HCT116 (cell line): ENCODE data around the gene SMAP2. TPM values are rescaled to one million over a fixed set of nuclear protein-coding genes. Genes with fewer than 3 reads are reported as not detected.

Experiments
- ATAC-seq: fragments of 200-7000 bp; cut with Tn5 transposase; 2 replicates; pipeline ENCODE4 v1.9.1; 2020; ENCODE audit warnings: mild to moderate bottlenecking, moderate library complexity
- BruUV-seq: library from RNA; stranded (reverse); fragments of 400-500 nt; replicated peaks from 2 replicates; lab custom pipeline; 2021; lab: Mats Ljungman, UMichigan
- CTCF ChIA-PET: fragments of 300-600 bp; sonication (Branson Sonifier 250); formaldehyde crosslinking; loops from one replicate; lab custom pipeline; 2021; ENCODE audit warnings: antibody characterized with exemption; lab: Charles Lee
- POLR2A ChIA-PET: fragments of 300-600, 350-600 bp; sonication (Branson Sonifier 250); formaldehyde crosslinking; loops from one replicate; lab custom pipeline; 2021; ENCODE audit warnings: antibody characterized with exemption; lab: Charles Lee
- RAD21 ChIA-PET, 2 experiments: fragments of 300-600 bp; sonication (Branson Sonifier 250); formaldehyde crosslinking; loops; one replicate each; lab custom pipeline; 2023; ENCODE audit warnings: low total read pairs in 2 of 2; ENCODE audit not compliant: uncharacterized antibody in 2 of 2, unreplicated experiment in 2 of 2, low non-redundant PET in 1 of 2; lab: Charles Lee
- DNase-seq: peaks from one replicate; pipeline ENCODE4 v3.0.0-alpha.2; 2010; ENCODE audit warnings: low read depth, low spot score
- H2AFZ ChIP-seq: fragments of 200-600 bp; shearing (Covaris generic), sonication (generic); 2 replicates; pipeline ENCODE4 v1.6.1; 2017; ENCODE audit warnings: low read depth, mixed run types, mixed read lengths, antibody characterized with exemption, low read length; ENCODE audit not compliant: poor library complexity, severe bottlenecking
- H3K27ac ChIP-seq: 2 replicates; pipeline ENCODE4 v1.5.1; 2012; ENCODE audit warnings: low read depth, low read length
- H3K27me3 ChIP-seq: fragments of 200-600 bp; sonication (generic); 2 replicates; pipeline ENCODE4 v1.6.1; 2016; ENCODE audit warnings: mixed run types, low read length, mixed read lengths; ENCODE audit not compliant: insufficient read depth
- H3K36me3 ChIP-seq, 2 experiments: fragments of 200-500 bp in 1 of 2; fragments of 200-600 bp in 1 of 2; sonication (Bioruptor generic) in 1 of 2; sonication (generic) in 1 of 2; 2 replicates each; pipeline versions ENCODE4 v1.5.1 to v1.6.1; 2014 to 2016; ENCODE audit warnings: low read length in 2 of 2, inconsistent platforms in 1 of 2, mixed read lengths in 1 of 2, mixed run types in 1 of 2; ENCODE audit not compliant: insufficient read depth in 2 of 2, control insufficient read depth in 1 of 2
- H3K4me1 ChIP-seq, 2 experiments: fragments of 200-600 bp in 1 of 2; sonication (generic) in 1 of 2; 2 replicates each; pipeline versions ENCODE4 v1.5.1 to v1.6.1; 2012 to 2017; ENCODE audit warnings: low read length in 2 of 2, inconsistent platforms in 1 of 2, mild to moderate bottlenecking in 1 of 2, mixed read lengths in 1 of 2, mixed run types in 1 of 2, moderate library complexity in 1 of 2; ENCODE audit not compliant: insufficient read depth in 2 of 2, control insufficient read depth in 1 of 2
- H3K4me2 ChIP-seq: fragments of 200-600 bp; sonication (generic); 2 replicates; pipeline ENCODE4 v1.6.1; 2017; ENCODE audit warnings: mixed run types, low read length, mixed read lengths
- H3K4me3 ChIP-seq, 2 experiments: fragments of 200-600 bp in 1 of 2; sonication (generic) in 1 of 2; replicated peaks in 1 of 2; 2 replicates each; pipeline ENCODE4 v1.5.1; 2011 to 2016; ENCODE audit warnings: low read length in 2 of 2, control low read depth in 1 of 2, low read depth in 1 of 2, mild to moderate bottlenecking in 1 of 2, mixed read lengths in 1 of 2, mixed run types in 1 of 2
- H3K79me2 ChIP-seq: fragments of 200-600 bp; sonication (generic); 2 replicates; pipeline ENCODE4 v1.6.1; 2017; ENCODE audit warnings: mild to moderate bottlenecking, mixed run types, low read length, moderate library complexity, mixed read lengths; ENCODE audit not compliant: insufficient read depth
- H3K9ac ChIP-seq: fragments of 200-600 bp; sonication (generic); 2 replicates; pipeline ENCODE4 v1.6.1; 2016; ENCODE audit warnings: low read length, mixed read lengths
- H3K9me2 ChIP-seq: fragments of 200-600 bp; sonication (generic), shearing (Covaris generic); 2 replicates; pipeline ENCODE4 v1.6.1; 2017; ENCODE audit warnings: mixed run types, mild to moderate bottlenecking, moderate library complexity; ENCODE audit not compliant: insufficient read depth
- H3K9me3 ChIP-seq, 2 experiments: fragments of 200-500 bp in 1 of 2; fragments of 200-600 bp in 1 of 2; sonication (Bioruptor generic) in 1 of 2; sonication (generic) in 1 of 2; 2 replicates each; pipeline ENCODE4 v1.6.1; 2014 to 2017; ENCODE audit warnings: low read length in 2 of 2, mixed read lengths in 2 of 2, inconsistent platforms in 1 of 2, low read depth in 1 of 2, mild to moderate bottlenecking in 1 of 2, mixed run types in 1 of 2, moderate library complexity in 1 of 2; ENCODE audit not compliant: control insufficient read depth in 1 of 2, insufficient read depth in 1 of 2
- H4K20me1 ChIP-seq: fragments of 200-600 bp; sonication (generic), shearing (Covaris generic); 2 replicates; pipeline ENCODE4 v1.6.1; 2017; ENCODE audit warnings: mixed run types, mild to moderate bottlenecking, moderate library complexity; ENCODE audit not compliant: insufficient read depth
- ATF3 ChIP-seq: IDR thresholded peaks from 2 replicates; pipeline ENCODE4 v1.6.1; 2012
- CBX3 ChIP-seq: IDR thresholded peaks from 2 replicates; pipeline ENCODE4 v1.6.1; 2012; ENCODE audit warnings: low read depth
- CTCF ChIP-seq, 3 experiments: fragments of 200-600 bp in 1 of 3; sonication (generic) in 1 of 3; IDR thresholded peaks in 2 of 3; conservative IDR thresholded peaks in 1 of 3; 2 replicates each; pipeline ENCODE4 v1.5.1; 2012 to 2017; ENCODE audit warnings: low read depth in 2 of 3, low read length in 2 of 3, antibody characterized with exemption in 1 of 3, borderline replicate concordance in 1 of 3, control low read depth in 1 of 3, mild to moderate bottlenecking in 1 of 3, mixed read lengths in 1 of 3, mixed run types in 1 of 3, moderate library complexity in 1 of 3; ENCODE audit not compliant: insufficient read depth in 1 of 3
- EGR1 ChIP-seq: IDR thresholded peaks from 2 replicates; pipeline ENCODE4 v1.6.1; 2012; ENCODE audit warnings: low read depth
- EZH2phosphoT487 ChIP-seq: fragments of 200-600 bp; IDR thresholded peaks from 2 replicates; pipeline ENCODE4 v1.6.1; 2018; ENCODE audit warnings: antibody characterized with exemption, borderline replicate concordance
- POLR2AphosphoS5 ChIP-seq: IDR thresholded peaks from 2 replicates; pipeline ENCODE4 v1.6.1; 2011; ENCODE audit warnings: mild to moderate bottlenecking, low read depth, low read length, moderate library complexity
- RAD21 ChIP-seq: IDR thresholded peaks from 2 replicates; pipeline ENCODE4 v1.6.1; 2012; ENCODE audit warnings: low read depth, mild to moderate bottlenecking
- SIN3A ChIP-seq: IDR thresholded peaks from 2 replicates; pipeline ENCODE4 v1.6.1; 2012; ENCODE audit warnings: low read depth
- TCF7L2 ChIP-seq: IDR thresholded peaks from 2 replicates; pipeline ENCODE4 v1.7.0; 2011; ENCODE audit warnings: borderline replicate concordance, inconsistent platforms; ENCODE audit not compliant: insufficient read depth, insufficient read length; ENCODE audit errors: extremely low read depth
- YY1 ChIP-seq: IDR thresholded peaks from 2 replicates; pipeline ENCODE4 v1.6.1; 2011; ENCODE audit warnings: low read length, low read depth, moderate library complexity, mild to moderate bottlenecking; ENCODE audit not compliant: insufficient replicate concordance; ENCODE audit errors: extremely low read depth
- ZBTB33 ChIP-seq: IDR thresholded peaks from 2 replicates; pipeline ENCODE4 v1.6.1; 2011; ENCODE audit warnings: mild to moderate bottlenecking, low read length, moderate library complexity; ENCODE audit not compliant: insufficient replicate concordance; ENCODE audit errors: extremely low read depth
- ZFX ChIP-seq: fragments of 450-650 bp; IDR thresholded peaks from 2 replicates; pipeline ENCODE4 v1.6.1; 2017
- intact Hi-C: fragments of 100-400 bp; cut with micrococcal nuclease; formaldehyde crosslinking; loops from 2 replicates; pipeline ENCODE4 v1.10.0; 2022
- total RNA-seq: library from RNA; stranded (reverse); gene quantifications from one replicate; pipeline ENCODE4 v1.2.1, GENCODE V29; 2021; ENCODE audit not compliant: unreplicated experiment

Gene SMAP2
- total RNA-seq, 1 experiment from 2014 or later = 16.4 TPM

- H3K79me2 ChIP-seq = no peaks in the 10 kb centered on the region
- ChIA-PET POLR2A (no interaction called here), RAD21 (no interaction called here), CTCF (no interaction called here)
- BruUV-seq = no TSS peak
- no peak for ATAC-seq
- H3K9me2 ChIP-seq = no peaks in the 10 kb centered on the region
- no peak overlapping the region for H3K4me2 ChIP-seq
- no peak overlapping the region for H3K9ac ChIP-seq
- H3K27ac ChIP-seq = no peak overlapping the region
- no peak overlapping the region for H2AFZ ChIP-seq
- no peaks in the 10 kb centered on the region for H3K36me3 ChIP-seq
- H3K27me3 ChIP-seq = no peaks in the 10 kb centered on the region
- H4K20me1 ChIP-seq = no peaks in the 10 kb centered on the region
- no peaks in the 10 kb centered on the region for H3K4me1 ChIP-seq
- intact Hi-C loops = no loop called here
- TF ChIP-seq SIN3A (no peak), ZBTB33 (no peak), POLR2AphosphoS5 (no peak), YY1 (no peak), CTCF (IDR thresholded peaks at IDR 0.05 in 2 of 3, conservative IDR thresholded peaks at IDR 0.05 in 1 of 3; ENCODE audit: borderline replicate concordance in 1 of 3, insufficient read depth in 1 of 3, low read depth in 2 of 3, low read length in 2 of 3) (no peak), RAD21 (no peak), EZH2phosphoT487 (no peak), TCF7L2 (no peak), EGR1 (no peak), ZFX (no peak), CBX3 (no peak), ATF3 (no peak)
- H3K4me3 ChIP-seq = no peak overlapping the region
- DNase-seq = no peak
- H3K9me3 ChIP-seq = peaks cover 0 to 7% of the 10 kb centered on the region in 2 experiments; a peak in 2 of 4 replicates
Observed at GRCh38 chr1:40451238-40451585, 77.7 kb downstream of the SMAP2 start.
